HFF-Myc (cell line): Measurements from ENCODE around the gene PTPRN2.

Source experiments
- DNase-seq: peaks from one replicate; pipeline ENCODE4 v3.0.0-alpha.2; 2011; ENCODE audit warnings: low read depth; ENCODE audit errors: extremely low read depth
- H3K4me3 ChIP-seq: replicated peaks from 2 replicates; pipeline ENCODE4 v1.5.1; 2011; ENCODE audit warnings: low read depth, mild to moderate bottlenecking, control low read depth, low read length
- CTCF ChIP-seq: IDR thresholded peaks from 2 replicates; pipeline ENCODE4 v1.5.1; 2012; ENCODE audit warnings: mild to moderate bottlenecking, low read depth, low read length, control low read depth; ENCODE audit errors: missing control alignments

The PTPRN2 gene

GRCh38 chr7:157811946-157812345, 775.7 kb downstream of the PTPRN2 start:
- no peak for DNase-seq
- no peak for TF ChIP-seq CTCF
- no peak overlapping the region for H3K4me3 ChIP-seq

GRCh38 chr7:157809863-157810851, 777.5 kb downstream of the PTPRN2 start:
- DNase-seq, result no peak
- TF ChIP-seq CTCF, result no peak
- H3K4me3 ChIP-seq, result no peak overlapping the region

- H3K4me3 ChIP-seq, result no peak overlapping the region
- no peak for DNase-seq
- no peak for TF ChIP-seq CTCF
Observed at GRCh38 chr7:157809154-157809862, 778.3 kb downstream of the PTPRN2 start.

- DNase-seq, result no peak
- no peak for TF ChIP-seq CTCF
- no peak overlapping the region for H3K4me3 ChIP-seq
Observed at GRCh38 chr7:157808042-157808441, 779.6 kb downstream of the PTPRN2 start.

GRCh38 chr7:157807510-157807909, 780.1 kb downstream of the PTPRN2 start:
- no peak overlapping the region for H3K4me3 ChIP-seq
- no peak for DNase-seq
- TF ChIP-seq CTCF, result no peak

GRCh38 chr7:157806711-157807110, 780.9 kb downstream of the PTPRN2 start:
- H3K4me3 ChIP-seq, result no peak overlapping the region
- no peak for DNase-seq
- TF ChIP-seq CTCF, result no peak
